Measurements from ENCODE around the gene MGAT3.
A peak's percentile ranks its signal among the peaks of the same experiment; 100 is the strongest.

MGAT3 gene

GRCh38 chr22:39488563-39489083 is 31.8 kb downstream of the MGAT3 start:
- TF ChIP-seq ZNF530 (tag by site-specific recombination; IDR thresholded peaks at IDR 0.05; ENCODE audit: low read depth) (no peak), ZNF529 (tag by site-specific recombination; IDR thresholded peaks at IDR 0.05; ENCODE audit: insufficient replicate concordance) (no peak), ZSCAN5A (tag by site-specific recombination; IDR thresholded peaks at IDR 0.05) (no peak), ZSCAN4 (tag by site-specific recombination; IDR thresholded peaks at IDR 0.05) (no peak), ZNF16 (tag by site-specific recombination; IDR thresholded peaks at IDR 0.05; ENCODE audit: low read depth) (no peak), SP3 (tag by site-specific recombination; IDR thresholded peaks at IDR 0.05) (no peak), ZNF341 (tag by site-specific recombination; IDR thresholded peaks at IDR 0.05; ENCODE audit: low read depth) (no peak), SCRT1 (tag by site-specific recombination; IDR thresholded peaks at IDR 0.05; ENCODE audit: borderline replicate concordance) (no peak), ZNF580 (tag by site-specific recombination; IDR thresholded peaks at IDR 0.05) (no peak), ZBTB10 (tag by site-specific recombination; IDR thresholded peaks at IDR 0.05) (no peak)
- H3K36me3 ChIP-seq (ENCODE audit: control insufficient read depth in 2 of 2, insufficient read depth in 1 of 2, low read length in 2 of 2), result peaks cover 0 to 8% of the 10 kb centered on the region in 2 experiments; a peak in 2 of 3 replicates
- H3K4me1 ChIP-seq (ENCODE audit: control insufficient read depth, insufficient read depth, low read length), result no peaks in the 10 kb centered on the region
- no peak overlapping the region for H3K27ac ChIP-seq (ENCODE audit: extremely low read depth, low read depth, low read length)
- ChIA-PET CTCF (interaction anchor here (0.6 to 0.7 kb wide), 2 partner anchors 30 to 821 kb away, joined by 3 read pairs; no protein-coding TSS in a partner anchor), POLR2A (interaction anchor here (0.7 kb wide), 1 partner anchor 13 kb away, joined by 5 read pairs; no protein-coding TSS in a partner anchor)
- no peak overlapping the region for H3K4me3 ChIP-seq (ENCODE audit: low read depth, low read length)
- no peaks in the 10 kb centered on the region for H3K9me3 ChIP-seq (ENCODE audit: control insufficient read depth, insufficient read depth, low read depth, low read length)

- Histone ChIP-seq H3K27ac (ENCODE audit: extremely low read depth, low read depth, low read length) (0 out of 2 replicates have a peak overlapping the region, but pooled peaks have one; percentile 11), H3K4me1 (ENCODE audit: control insufficient read depth, insufficient read depth, low read length) (no peaks in the 10 kb centered on the region), H3K4me3 (ENCODE audit: low read depth, low read length) (no peak overlapping the region), H3K9me3 (ENCODE audit: control insufficient read depth, insufficient read depth, low read depth, low read length) (no peaks in the 10 kb centered on the region), H3K36me3 (ENCODE audit: control insufficient read depth in 2 of 2, insufficient read depth in 1 of 2, low read length in 2 of 2) (peaks cover 0 to 8% of the 10 kb centered on the region in 2 experiments; a peak in 2 of 3 replicates)
- CTCF ChIA-PET, result interaction anchor here (0.6 to 10.7 kb wide), 13 partner anchors 9 to 822 kb away, joined by 3 to 380 read pairs (median 3); partner anchors contain the start of genes RPS19BP1 and TAB1
- no peak for TF ChIP-seq FEZF1 (tag by site-specific recombination; IDR thresholded peaks at IDR 0.05)
- TF ChIP-seq SETDB1 (IDR thresholded peaks at IDR 0.05; ENCODE audit: insufficient read length, low read length), result no peak
- no peak for TF ChIP-seq REST (tag by site-specific recombination; IDR thresholded peaks at IDR 0.05)
- no peak for TF ChIP-seq ZNF544 (tag by site-specific recombination; IDR thresholded peaks at IDR 0.05)
- no peak for TF ChIP-seq ZNF146 (tag by site-specific recombination; IDR thresholded peaks at IDR 0.05)
- no peak for TF ChIP-seq ZNF571 (tag by site-specific recombination; IDR thresholded peaks at IDR 0.05)
- TF ChIP-seq ZNF133 (tag by site-specific recombination; IDR thresholded peaks at IDR 0.05), result no peak
- no peak for TF ChIP-seq ZNF580 (tag by site-specific recombination; IDR thresholded peaks at IDR 0.05)
- TF ChIP-seq ZNF155 (tag by site-specific recombination; IDR thresholded peaks at IDR 0.05), result no peak
- POLR2A ChIA-PET, result interaction anchor here (0.6 to 2.3 kb wide), 10 partner anchors 11 to 1330 kb away, joined by 3 to 23 read pairs (median 4); partner anchors contain the start of genes ATF4, MIEF1, RPL3 and RPS19BP1
Measured at GRCh38 chr22:39489094-39490068, 32.6 kb downstream of the MGAT3 start.
